NCI-H226 (cell line): Measurements from ENCODE around the gene LECT2.

ENCODE experiments used
- DNase-seq: peaks from one replicate; pipeline ENCODE4 v3.0.0-alpha.2; 2015

The LECT2 gene

DNA sequence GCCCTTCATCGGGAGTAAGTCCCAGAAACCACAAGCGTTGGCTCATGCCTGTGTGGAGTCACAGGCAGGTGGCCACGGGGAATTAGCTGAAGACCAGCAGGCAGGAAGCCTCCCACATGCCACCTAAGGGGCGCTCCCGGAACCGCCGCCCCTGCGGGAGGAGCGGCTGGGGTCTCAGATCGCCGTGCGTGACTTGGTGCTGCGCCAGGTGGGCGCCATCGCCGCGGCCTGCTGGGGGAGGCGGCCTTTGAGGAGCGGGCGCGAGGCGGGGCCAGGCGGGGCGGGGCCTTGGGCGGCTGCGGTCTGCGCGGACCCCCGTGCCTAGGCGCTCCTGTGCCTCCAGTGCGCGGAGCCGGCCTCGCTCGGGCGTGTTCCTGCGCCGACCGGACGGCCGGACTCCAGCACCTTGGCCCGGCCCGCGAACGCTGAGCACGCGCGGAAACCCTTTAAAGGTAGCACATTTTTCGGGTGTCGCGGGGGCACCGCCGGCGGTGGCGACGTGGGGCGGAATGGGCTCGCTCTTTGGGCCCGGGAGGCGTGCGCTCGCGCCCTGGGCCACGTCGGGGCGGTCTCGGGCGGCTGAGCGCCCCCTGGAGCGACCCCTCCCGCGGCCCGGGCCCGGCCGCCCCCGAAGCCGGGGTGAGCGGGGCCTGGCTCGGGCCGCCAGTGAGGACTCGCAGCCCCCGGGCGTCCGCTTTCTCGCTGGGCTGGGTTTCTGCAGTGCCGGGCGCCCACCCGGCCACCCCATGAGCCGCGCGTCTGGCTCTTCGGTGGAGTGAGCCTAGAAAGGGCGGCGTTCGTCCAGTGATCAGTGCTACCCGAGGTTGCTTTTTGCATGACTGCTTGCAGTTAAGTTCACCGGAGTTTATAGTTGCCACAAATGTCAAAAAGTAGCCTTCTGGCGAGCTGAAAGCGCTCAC lies 24.5 kb downstream of the LECT2 start:
- DNase-seq = no peak

DNA sequence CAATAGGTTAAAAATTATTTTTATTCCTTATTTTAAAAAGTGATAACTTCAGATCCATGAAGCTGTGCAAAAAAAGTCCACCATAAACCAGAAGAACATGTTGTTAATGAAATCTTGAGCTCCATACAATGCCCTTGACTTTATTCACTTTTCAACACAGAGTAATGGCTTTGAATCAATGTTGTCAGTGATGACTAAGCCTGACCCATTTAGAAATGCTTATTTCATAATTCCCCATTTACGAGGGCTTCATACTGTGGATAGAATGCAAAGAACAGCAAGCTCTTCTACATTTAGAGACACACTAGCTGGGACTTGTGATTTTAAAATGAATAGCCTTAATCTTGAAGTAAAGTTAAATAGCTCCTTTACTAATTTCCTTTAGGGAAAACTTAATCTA lies 33.4 kb downstream of the LECT2 start:
- DNase-seq = peak; percentile 22

DNA sequence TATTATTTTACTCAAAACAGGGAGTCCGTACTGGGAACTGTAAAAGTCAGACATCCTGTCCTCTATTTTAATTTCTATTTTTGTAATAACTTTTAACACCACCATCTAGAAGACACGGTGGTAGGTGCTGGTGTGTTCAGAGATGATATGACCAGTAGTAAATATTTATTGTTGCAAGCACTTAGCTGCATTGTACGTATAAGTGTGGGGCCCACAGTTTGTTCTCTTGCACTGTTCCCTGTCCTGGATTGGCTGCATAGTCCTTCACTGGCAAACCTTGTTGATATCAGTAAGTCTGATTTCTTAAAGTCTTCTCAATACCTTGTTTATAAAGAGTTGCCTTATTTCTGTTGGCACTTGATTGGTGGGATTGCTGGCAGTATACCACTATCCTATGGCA lies 34.6 kb downstream of the LECT2 start:
- no peak for DNase-seq

DNA sequence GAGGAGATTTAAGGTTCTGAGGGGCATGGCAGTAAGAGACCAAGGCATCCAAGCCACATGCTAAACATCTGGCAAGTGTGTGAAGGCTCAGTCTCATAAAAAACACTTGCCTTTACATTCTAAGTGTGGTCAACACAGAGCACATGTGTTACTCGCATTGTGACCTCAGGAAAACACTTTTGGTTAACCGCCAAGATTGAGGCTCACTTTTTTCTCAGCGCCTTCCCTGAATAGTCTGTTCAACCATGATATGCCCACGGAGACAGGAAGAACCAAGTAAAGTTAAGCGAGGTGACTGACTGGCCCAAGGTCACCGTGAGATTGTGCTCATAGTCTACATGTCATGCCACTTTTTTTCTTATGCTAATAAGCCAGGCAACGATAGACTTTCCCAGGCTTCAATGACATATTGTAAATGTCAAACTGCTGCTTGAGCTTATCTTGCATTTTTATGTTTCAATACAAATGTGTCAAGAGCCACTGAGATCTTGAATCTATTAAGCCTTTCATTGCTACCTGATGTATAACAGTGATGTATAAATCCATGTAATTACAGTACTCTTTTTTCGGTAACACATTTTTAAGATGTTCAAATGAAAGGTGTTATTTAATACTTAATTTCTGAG lies 38.0 kb downstream of the LECT2 start:
- DNase-seq = no peak

DNA sequence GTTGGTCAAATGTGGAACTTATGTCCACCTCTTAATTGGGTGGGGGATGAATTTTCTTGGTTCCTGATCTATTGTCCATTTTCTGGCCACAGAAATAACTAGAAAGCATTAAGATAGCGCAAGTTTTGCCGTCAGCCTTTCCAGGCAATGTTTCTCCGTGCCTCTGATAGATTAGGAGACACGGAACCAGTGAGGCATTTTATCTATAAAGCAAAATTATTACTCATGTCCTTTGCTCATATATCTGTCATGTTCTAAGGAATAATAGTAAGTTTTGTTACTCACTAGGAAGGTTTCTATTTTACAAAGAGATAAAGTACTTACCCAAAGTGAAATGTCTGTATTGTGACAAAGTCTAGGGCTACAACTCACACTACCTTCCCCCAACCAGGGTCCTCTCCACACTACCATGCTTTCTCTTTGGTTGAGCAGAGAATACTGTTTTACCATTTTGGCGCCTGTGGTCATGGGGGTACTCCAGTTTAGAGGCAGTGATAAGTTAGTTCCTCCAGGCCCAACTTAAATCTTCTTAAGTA lies 39.2 kb downstream of the LECT2 start:
- DNase-seq = no peak

DNA sequence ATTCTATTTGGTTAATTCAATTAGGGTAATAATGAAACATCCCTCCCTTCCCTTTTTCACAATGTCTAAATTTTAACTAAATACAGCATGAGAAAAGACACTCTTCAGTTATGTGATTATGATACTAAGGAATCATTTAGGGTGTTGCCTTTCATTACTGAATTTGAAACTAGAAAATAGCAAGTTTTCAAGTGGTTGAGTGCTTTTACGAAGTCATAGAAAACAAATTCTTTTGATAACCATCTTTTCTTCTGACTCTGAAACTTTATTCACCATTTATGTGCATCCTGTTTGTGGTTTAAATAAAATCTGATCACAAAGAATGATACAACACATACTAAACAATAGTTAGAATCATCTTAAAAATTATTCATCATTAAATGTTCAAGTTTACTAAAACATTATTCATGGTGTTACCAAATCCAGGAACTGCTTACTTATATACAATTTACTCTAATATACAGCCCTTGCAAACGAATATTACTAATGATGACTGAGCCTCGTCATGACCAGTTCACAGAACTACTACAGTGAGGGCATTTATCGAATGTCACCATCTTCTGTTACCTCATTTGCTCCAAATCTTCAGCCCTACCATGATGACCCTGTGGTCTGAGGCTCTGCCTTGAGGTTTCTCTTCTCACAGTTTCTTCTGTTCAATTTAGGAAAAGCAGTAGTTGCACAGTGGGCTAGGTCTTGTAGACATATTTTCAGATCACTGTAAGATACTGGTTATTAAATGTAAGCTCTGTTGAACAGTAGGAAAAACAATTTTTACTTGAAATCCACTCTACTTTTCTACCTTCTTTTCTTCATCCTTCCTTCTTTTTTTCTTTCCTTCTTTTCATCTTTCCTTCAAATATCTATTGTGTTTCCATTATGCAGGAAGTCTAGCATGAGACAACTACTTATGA lies 40.8 kb downstream of the LECT2 start:
- no peak for DNase-seq

DNA sequence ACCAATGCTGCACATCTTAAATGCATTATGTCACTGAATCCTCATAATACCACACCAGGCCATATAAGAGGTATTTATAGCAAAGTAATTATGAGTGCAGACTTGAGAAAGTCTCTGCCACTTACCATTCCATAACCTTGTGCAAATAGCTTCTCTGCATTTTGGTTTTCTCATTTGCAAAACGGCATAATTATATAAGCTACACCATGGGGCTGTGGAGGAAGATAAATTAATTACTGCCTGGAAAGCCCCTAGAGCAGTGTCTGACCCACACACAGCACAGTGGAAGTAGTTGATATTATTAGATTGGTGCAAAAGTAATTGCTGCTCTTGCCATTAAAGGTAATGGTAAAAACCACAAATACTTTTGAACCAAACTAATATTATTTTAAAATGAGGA lies 49.6 kb downstream of the LECT2 start:
- no peak for DNase-seq

DNA sequence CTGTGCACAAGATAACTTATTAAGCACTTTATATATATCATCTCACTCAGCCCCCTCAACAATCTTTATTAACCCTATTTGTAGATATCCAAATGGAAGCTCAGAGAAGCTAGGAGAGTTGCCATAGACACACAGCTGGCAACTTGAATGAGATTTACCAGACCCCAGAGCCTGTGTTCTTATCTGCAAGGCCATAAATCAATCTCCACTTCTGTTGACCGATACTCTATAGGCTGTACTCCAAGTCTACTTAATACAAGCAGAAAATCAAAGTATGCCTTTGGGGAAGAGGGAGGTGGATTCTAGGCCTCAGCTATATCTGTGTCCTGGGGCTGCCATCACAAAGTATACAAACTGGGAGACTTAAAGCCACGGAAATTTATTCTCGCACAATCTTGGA lies 53.1 kb downstream of the LECT2 start:
- DNase-seq = no peak

DNA sequence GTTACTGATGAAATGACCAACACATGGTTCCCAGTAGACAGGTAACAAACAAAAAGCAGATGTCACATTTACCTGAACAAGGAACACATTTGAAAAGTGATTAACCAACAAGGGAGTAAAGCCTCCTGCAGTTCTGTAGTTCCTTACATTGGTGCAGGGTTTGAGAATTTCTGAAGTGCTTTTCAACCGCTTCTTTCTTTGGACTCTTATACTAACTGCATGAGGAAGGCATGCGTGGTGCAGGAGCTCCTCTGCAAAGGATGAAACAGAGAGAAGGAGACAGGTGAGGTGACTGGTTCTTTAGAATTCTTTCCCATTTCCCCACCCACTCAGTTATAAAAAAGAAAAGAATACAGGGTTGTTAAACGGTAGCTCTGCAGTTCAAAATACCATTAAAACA lies 54.5 kb downstream of the LECT2 start:
- DNase-seq = no peak

DNA sequence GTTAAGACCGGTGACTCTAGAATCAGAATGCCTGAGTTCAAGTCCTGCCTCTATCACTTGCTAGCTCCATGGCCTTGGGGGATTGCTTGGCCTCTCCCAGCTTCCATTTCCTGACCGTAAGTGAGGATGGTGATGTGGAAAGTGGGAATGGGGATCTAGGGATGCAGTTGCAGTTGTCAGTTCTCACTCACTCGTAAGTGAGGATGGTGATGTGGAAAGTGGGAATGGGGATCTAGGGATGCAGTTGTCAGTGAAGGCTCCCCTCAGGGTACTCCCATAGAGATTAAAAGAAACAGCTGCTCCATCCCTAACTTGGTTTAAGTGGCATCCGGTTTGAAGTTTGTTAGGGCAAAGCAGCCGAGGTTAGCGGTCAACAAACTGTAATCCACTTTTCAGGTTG lies 56.1 kb downstream of the LECT2 start:
- no peak for DNase-seq
